ENCODE results near the gene PSMD10.

PSMD10 gene

GRCh38 chrX:108091264-108091877, at the start of gene PSMD10, which contains the start of gene ATG4A:
TSS of gene PSMD10 (minus strand) at chrX:108091542. CDS start at chrX:108091520, 22 bp downstream.
TSS of gene ATG4A (plus strand) at chrX:108091778. CDS start at chrX:108091827, 49 bp downstream.
- DNase-seq, result peak; percentile 93 to 94

- no peak for DNase-seq
These were observed 47.7 kb upstream of the PSMD10 start for GRCh38 chrX:108138814-108139702.

- no peak for DNase-seq
These were observed 43.4 kb upstream of the PSMD10 start for GRCh38 chrX:108134724-108135123.

GRCh38 chrX:108132876-108133275, 41.5 kb upstream of the PSMD10 start:
- DNase-seq, result no peak

GRCh38 chrX:108132034-108132433, 40.7 kb upstream of the PSMD10 start:
- DNase-seq, result no peak

- DNase-seq, result no peak
These were observed 40.1 kb upstream of the PSMD10 start for GRCh38 chrX:108131471-108131870.

- no peak for DNase-seq
These were observed 39.5 kb upstream of the PSMD10 start for GRCh38 chrX:108130889-108131288.

GRCh38 chrX:108127152-108127551, 35.8 kb upstream of the PSMD10 start:
- no peak for DNase-seq

- no peak for DNase-seq
These were observed 35.3 kb upstream of the PSMD10 start for GRCh38 chrX:108126661-108127060.

- no peak for DNase-seq
These were observed 32.4 kb upstream of the PSMD10 start for GRCh38 chrX:108123591-108124366.

- DNase-seq, result no peak
These were observed 31.4 kb upstream of the PSMD10 start for GRCh38 chrX:108122748-108123147.

GRCh38 chrX:108121291-108121690, 29.9 kb upstream of the PSMD10 start:
- no peak for DNase-seq

- no peak for DNase-seq
These were observed 26.6 kb upstream of the PSMD10 start for GRCh38 chrX:108117988-108118387.

- DNase-seq, result no peak
These were observed 23.2 kb upstream of the PSMD10 start for GRCh38 chrX:108114541-108114940.

- DNase-seq, result no peak
These were observed 14.1 kb upstream of the PSMD10 start for GRCh38 chrX:108105473-108105872.

- DNase-seq, result no peak
These were observed 6.0 kb upstream of the PSMD10 start for GRCh38 chrX:108097380-108097779.

GRCh38 chrX:108091878-108092291, 543 bp upstream of the PSMD10 start:
- DNase-seq, result peak; percentile 23 to 28

- DNase-seq, result no peak
These were observed 665 bp downstream of the PSMD10 start for GRCh38 chrX:108090491-108091263.

GRCh38 chrX:108088511-108088910, 2.8 kb downstream of the PSMD10 start:
- DNase-seq, result no peak

- no peak for DNase-seq
These were observed 3.5 kb downstream of the PSMD10 start for GRCh38 chrX:108087792-108088191.

GRCh38 chrX:108081110-108081509, 10.2 kb downstream of the PSMD10 start:
- DNase-seq, result no peak

GRCh38 chrX:108072746-108073145, 18.6 kb downstream of the PSMD10 start:
- DNase-seq, result no peak

GRCh38 chrX:108071578-108071977, 19.8 kb downstream of the PSMD10 start:
- no peak for DNase-seq

Measured in SHP77 (cell line).